GM18907 (cell line): Measurements from ENCODE around the gene CAPN5.
A peak's percentile ranks its signal among the peaks of the same experiment; 100 is the strongest.

ENCODE experiments used
- ATAC-seq: cut with Tn5 transposase; IDR thresholded peaks from one replicate; pipeline ENCODE4 v1.9.1; 2021; ENCODE audit warnings: mild to moderate bottlenecking, moderate library complexity; ENCODE audit not compliant: unreplicated experiment

Gene CAPN5

DNA sequence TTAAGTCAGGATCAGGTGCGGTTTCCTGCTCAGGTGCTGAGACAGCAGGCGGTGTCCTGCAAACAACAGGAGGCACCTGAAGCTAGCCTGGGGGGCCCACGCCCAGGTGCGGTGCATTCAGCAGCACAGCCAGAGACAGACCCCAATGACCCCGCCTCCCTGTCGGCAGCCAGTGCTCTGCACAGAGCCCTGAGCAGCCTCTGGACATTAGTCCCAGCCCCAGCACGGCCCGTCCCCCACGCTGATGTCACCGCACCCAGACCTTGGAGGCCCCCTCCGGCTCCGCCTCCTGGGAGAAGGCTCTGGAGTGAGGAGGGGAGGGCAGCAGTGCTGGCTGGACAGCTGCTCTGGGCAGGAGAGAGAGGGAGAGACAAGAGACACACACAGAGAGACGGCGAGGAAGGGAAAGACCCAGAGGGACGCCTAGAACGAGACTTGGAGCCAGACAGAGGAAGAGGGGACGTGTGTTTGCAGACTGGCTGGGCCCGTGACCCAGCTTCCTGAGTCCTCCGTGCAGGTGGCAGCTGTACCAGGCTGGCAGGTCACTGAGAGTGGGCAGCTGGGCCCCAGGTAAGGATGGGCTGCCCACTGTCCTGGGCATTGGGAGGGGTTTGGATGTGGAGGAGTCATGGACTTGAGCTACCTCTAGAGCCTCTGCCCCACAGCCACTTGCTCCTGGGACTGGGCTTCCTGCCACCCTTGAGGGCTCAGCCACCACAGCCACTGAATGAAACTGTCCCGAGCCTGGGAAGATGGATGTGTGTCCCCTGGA, 61.3 kb downstream of the CAPN5 start, which contains the start of gene MYO7A:
MYO7A (plus strand) TSS at position 327 of the 772 bp plus-strand sequence. CDS start 2,389 bp downstream, outside the sequence.
- no peak for ATAC-seq

DNA sequence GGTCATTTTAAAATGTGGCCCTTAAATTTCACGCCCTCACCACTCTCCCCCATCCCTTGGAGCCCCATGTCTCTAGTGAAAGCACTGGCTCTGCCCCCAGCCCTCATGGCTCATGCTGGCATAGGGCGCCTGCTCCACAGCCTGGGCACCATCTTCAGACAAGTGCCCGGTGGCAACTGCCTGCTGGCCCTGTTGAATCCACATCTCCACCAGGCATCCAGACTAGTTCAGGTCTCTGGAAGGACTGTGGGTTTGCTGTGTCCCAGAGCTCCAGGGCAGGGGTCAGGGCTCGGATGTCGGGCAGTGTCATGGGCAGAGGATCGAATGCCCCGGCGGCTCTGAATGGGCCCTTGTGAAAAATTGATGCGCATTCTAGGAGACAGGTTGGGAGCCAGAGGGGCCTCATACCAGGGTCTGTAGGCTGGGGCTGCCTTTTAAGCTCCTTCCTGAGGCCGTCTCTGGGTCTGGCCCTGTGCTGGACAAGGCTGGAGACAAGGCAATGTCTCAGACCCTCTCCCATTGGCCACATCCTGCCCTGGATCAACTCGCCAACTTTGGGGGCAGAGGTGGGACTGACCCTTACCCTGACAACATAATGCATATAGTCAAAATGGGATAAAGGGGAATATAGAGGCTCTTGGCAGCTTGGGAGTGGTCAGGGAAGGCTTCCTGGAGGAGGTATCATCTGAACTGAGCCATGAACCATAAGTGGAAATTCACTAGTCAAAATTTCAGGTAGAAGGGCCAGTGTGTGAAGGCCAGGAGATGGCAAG, 62.5 kb downstream of the CAPN5 start:
- ATAC-seq = no peak

DNA sequence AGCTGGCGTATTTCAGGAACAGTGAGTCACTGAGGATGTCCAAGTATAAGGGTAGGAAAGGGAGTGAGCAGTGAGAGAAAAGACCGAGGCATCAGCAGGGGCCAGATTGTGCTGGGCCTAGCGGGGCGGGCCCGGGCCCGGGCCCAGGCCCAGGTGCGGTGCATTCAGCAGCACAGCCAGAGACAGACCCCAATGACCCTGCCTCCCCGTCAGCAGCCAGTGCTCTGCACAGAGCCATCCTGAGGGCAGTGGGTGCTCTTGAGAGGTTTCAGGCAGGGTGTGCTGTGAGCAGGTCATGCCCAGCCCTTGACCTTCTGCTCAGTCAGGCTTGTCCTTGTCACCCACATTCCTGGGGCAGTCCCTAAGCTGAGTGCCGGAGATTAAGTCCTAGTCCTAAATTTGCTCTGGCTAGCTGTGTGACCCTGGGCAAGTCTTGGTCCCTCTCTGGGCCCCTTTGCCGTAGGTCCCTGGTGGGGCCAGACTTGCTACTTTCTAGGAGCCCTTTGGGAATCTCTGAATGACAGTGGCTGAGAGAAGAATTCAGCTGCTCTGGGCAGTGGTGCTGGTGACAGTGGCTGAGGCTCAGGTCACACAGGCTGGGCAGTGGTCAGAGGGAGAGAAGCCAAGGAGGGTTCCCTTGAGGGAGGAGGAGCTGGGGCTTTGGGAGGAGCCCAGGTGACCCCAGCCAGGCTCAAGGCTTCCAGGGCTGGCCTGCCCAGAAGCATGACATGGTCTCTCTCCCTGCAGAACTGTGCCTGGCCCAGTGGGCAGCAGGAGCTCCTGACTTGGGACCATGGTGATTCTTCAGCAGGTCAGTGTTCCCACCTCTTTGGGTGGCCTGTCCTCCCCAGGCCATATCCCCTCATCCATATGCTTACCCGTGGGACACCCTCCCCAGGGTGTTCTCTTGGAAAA, 63.3 kb downstream of the CAPN5 start:
- ATAC-seq = no peak

DNA sequence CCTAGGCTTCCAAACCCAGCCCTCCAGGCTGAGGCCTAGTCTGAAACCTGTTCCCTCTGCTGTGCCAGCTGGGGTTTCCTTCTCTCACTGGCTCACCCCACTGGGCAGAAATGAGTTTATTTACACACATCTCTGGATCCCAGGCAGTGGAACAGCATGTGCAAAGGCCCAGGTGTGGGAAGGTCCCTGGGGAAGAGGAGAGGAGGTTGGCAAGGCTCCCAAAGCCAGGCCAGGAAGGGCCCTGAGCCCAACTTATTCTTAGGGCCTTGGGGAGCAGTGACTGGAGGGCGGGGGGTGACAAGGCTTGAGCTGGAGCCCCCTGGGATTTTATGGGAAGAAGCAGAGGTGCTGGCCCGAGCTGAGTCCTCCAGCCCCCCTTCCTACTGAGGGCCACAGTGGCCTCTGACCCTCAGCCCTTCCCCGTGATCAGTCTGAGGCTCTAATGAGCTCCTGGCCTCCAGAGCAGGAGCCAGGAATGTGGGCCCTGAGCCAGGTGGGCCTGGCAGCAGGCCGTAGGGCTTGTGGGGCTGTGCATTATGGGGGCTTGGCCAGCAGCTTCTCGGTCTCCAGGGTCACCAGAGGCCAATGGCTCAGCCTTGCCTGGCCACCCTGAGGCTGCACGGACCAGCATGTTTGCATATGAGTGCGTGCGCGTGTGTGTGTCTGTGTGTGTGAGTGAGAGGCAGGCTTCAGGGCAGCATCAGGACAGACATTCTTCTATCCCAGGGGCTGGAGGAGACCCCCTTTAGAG, 64.2 kb downstream of the CAPN5 start:
- ATAC-seq = no peak

DNA sequence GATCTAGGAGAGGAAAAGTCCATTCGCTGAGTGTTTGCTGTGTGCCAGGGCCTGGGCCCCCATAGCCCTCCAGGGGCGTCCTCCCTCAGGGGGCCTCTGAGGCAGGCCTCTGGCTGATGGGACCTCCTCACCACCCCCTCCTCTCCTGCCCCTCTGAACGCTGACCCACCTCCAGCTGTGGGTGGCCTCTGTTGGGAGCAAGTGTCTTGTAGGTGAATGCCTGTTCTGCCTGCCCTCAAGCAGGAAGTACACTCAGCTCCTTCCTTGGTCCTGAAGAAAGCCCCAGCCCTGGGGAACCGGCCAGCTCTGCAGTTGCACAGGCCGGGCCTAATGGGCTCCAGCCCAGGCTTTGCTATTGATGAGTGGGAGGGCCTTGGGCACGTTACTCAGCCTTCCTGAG, 64.8 kb downstream of the CAPN5 start:
- ATAC-seq = no peak

DNA sequence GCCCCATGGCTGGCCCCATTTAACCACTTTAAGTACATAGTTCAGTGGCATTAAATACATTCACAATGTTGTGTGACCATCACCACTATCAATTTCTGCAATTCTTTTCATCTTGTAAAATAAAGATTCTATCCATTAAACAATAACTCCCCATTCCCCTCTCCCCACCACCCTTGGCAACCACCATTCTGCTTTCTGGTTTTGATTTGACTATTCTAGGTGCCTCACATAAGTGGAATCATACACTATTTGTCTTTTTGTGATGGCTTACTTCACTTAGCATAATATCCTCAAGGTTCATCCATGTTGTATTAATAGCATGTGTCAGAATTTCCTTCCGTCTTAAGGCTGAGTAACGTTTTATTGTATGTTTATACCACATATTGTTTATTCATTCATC, 68.3 kb downstream of the CAPN5 start:
- ATAC-seq = no peak

DNA sequence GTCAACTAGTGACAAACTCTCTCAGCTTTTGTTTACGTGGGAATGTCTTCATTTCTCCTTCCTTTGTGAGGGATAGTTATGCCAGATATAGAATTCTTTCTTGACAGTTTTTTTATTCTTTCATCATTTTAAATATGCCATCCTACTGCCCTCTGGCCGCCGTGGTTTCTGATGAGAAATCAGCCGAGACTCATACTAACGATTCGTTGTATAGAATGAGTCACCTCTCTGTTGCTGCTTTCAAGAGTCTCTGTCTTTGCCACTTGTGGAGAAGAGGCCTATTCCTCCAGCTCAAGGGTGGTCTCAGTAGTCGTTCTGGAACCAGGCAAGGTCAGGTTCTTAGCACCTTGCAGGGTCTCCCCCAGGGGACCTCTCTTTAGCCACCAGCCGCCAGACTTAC, 69.3 kb downstream of the CAPN5 start:
- ATAC-seq = no peak

DNA sequence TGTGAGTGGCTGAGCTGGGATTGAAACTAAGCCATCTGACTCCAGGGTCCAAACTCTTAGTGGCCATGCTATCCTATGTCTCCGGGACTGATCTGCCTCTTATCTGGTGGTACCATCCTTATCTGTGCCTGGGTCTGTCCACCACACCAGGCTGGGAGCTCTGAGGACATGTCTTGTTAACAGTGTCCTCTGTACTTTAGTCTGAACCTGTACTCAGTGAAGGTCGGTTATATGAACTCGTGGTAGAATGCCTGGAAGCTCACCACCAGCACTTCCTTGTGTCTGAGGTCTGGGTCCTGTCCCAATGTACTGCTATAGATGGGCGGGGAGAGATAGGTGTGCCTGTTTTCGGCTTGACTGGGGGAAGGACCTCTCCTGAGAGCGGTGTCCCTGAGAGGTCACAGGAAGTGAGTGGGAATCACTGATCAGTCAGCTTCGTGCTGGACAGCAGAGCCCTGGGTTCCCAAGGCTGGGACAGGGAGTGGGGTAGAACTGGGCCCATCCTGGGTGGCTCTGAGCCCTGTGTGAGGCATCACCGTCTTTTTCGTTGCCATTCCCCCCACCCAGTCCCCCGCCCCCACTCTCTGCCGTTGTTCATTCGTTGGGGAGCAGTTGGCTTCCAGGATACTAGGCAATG, 70.1 kb downstream of the CAPN5 start:
- ATAC-seq = no peak

DNA sequence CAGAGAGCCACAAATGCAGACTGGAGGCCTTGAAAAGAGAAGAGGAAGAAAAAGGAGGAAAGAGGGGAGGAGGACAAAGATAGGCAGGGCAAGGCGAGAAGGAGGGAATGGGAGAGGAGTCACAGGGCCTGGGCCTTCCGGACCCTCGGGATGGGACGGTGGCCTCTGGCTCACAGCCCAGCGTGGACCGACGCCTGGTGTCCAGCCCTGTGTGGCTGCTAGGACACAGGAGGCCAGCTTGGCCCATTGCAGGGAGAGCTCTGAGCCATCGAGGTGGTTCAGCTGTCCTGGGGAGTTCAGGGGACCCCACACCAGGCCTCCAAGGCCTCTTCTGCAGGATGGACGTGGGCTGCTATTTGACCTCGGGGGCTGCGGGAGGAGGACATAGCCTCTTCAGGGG, 70.7 kb downstream of the CAPN5 start:
- no peak for ATAC-seq

DNA sequence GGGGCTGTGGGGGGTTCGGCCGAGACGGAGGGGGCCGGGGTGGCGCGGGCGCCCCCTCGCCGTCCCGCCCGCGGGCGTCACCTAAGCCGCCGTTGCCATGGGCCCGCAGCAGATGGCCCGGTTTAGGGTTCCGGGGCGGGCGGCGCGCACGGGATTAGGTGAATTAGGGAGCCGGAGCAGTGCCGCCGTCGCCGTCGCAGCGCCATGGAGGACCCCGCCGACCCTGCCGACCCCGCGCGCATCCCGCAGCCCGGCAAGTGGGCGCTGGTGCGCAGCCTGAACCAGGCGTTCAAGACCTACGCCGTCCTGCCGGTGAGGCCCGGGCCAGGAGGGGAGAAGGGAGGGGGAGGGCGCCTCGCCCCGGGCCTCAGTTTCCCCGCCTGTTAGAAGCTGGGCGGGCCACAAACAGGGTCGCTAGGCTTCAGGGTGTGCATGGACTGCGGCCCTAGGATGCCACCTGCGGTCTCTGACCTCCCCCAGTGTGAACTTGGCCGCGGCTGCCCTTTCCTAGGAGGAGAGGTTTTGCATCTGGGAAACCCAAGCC, 71.4 kb downstream of the CAPN5 start:
- ATAC-seq = no peak

DNA sequence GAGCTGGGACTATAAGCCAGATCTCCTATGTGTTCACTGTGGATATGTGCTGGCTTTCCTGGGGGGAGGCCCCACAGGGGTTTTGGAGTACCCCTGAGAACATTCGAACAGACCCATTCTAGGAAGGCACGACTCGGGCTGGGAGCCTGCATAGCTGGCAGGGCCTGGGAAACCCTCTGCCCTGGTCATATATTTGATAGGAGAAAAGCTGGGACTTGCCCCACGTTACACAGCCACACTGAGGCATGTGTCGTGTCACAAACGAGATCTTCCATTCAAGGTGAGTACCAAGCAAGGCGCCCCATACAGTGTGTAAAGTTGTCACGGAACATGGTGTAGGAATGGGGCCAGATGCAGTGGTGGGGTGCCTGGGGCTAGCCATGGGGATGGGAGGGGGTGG, 72.4 kb downstream of the CAPN5 start:
- ATAC-seq = no peak

DNA sequence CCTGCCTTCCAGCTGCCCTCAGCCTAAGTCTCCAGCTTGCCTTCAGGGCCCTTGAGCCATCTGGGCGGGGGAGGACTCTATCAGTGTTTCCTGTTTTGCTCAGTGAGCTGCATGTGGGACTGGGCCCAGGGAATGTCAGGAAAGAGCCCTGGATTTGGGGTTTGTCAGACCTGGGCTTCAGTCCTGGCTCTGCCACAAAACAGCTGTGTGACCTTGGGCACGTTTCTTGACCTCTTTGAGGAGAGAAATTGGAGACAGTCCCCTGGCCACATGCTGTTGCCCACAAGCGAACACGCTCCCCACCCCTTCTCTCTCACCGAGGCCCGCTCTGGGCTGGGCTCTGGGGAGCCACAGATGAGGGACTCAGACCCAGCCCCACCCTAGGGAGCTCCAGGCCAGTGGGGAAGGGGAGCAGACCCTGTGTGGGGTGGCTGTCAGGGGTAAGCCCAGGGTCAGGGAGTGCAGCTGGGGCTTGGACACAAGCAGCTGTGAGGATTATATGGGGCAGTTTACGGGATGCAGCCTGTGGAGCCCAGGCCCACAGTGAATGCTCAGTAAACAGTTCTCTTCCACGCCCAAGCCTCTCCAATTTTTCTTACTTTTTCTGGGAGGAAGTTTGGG, 73.6 kb downstream of the CAPN5 start:
- no peak for ATAC-seq

DNA sequence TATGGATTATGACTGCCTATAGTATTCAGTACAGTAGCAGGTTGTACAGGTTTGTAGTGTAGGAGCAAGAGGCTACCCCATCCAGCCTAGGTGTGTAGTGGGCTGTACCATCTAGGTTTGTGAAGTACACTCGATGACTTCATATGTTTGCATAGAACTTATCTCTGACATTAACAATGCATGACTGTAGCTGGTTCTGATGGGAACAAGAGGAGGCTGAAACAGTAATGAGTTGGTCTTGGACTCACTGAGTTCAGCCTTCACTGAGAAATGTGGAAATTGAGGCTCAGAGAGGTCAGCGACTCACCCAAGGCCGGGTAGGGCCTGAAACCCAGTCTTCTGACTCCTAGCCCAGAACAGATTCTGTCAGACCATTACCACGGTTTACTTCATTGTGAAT, 74.3 kb downstream of the CAPN5 start:
- no peak for ATAC-seq

DNA sequence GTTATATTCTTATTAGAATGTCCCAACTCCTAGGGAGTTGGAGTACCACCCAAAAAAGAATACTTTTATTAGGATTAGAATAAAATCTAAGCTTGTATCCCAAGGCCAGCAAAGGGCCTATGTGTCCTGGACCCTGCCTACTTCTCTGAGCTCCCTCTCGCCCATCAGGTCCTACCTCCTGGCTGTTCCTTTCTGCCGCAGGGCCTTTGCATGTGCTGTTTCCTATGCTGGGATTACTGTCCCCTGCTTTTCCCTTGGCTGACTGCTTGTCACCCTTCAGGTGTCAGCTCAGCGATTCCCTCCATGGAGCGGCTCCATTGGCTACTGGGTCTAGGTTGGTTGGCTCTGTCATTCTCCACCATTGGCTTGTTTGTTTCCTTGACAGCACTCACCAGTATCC, 74.7 kb downstream of the CAPN5 start:
- ATAC-seq = no peak

DNA sequence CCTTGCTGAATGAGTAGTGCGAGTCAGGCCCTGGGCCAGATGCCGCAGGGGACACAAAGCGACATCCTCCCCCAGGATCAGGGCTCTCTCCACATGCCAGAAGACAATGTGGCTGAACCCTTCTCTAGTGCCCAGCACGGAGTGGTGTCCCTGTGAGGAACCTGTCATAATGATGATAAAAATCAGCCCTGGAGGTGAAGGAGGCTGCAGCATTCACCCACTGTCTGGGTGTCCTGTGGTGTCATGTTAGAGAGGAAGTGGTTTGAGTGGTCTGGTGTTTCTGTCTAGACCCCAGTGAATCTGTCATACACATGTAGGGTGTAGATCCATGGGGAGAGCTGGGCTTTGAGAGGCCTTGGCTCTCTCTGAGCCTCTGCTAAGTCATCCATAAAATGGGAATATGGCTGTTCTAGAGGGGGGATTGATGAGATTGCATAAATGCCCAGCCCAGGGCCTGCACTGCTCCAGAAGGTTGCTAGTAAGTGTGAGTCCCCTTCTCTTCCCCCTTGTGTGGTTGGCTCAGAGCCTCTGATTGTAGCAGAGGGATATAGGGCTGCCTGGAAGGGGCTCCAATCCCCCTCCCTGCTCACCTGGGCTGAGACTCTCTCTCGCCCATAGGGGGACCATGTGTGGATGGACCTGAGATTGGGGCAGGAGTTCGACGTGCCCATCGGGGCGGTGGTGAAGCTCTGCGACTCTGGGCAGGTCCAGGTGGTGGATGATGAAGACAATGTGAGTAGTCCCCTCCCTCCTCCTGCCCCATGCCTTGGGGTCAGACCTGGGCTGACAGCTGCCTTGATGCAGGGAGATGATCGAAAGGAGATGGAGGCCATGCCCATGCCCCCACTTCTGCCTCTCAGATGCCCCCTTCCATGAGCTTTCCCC, 75.6 kb downstream of the CAPN5 start:
- ATAC-seq = peak; percentile 62

DNA sequence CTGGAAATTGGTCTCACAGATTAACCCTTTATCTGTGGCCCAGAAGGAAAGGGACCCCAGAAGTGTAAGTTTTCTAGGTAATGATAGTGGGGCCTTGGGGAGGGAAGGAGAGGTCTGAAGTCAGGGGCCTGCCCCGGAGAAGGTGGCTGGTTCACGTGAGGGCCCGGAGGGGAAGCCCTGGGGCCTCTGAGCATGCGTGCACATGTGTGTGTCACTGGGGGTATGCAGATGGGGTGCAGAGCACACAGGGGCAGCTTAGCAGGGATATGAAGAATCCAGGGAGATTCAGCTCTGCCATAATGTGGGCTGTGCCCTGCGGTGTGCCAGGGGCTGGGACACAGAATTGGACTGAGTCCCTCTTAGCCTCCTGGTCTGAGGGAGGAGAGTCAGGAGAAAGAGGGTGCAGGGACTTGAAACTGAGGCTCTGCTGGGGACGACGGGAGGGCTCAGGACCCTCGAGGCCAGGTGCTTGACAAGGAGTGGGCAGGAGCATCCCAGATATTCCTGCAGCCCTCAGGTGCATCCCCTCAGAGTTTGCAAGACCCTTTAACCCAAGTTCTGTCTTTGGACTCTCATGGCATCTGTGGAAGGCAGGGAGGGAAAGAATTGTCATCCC, 76.7 kb downstream of the CAPN5 start:
- ATAC-seq = no peak

DNA sequence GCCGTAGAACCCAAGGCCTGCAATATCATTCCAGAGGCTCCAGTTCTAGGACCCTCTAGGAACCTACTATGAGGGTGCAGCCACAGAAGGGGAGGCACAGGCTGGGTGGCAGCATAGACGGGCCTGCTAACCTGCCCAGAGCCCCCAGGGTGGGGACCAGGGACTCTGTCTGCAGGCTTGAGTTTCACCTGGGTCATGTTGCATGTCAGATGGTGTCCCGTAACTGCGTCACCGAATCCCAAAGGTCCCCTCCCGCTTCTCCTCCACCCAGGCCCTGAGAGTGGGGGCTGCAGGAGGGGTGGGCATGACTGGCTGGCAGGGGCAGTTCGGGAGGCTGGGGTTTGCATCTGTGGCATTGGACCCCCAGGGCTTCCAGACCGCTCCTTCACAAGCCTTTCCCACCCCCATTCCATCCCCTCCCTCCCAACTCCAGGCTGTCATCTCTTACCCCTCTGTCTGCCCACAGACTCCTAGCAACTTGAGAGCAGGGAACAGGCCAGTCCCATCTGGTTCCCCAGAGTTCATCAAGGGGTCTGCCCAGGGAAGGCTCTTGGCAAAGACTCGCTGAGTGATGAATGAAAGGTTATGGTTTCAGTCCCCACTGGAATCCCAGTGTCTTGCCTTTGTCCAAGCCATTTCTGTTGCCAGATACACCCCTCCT, 77.6 kb downstream of the CAPN5 start:
- ATAC-seq = no peak
